ENCODE data around the gene PDPK1. TPM values are rescaled to one million over a fixed set of nuclear protein-coding genes. Genes with fewer than 3 reads are reported as not detected.

The PDPK1 gene
- total and polyA plus RNA-seq, 2 experiments from 2014 or later: 19.3 to 25.8 TPM

DNA sequence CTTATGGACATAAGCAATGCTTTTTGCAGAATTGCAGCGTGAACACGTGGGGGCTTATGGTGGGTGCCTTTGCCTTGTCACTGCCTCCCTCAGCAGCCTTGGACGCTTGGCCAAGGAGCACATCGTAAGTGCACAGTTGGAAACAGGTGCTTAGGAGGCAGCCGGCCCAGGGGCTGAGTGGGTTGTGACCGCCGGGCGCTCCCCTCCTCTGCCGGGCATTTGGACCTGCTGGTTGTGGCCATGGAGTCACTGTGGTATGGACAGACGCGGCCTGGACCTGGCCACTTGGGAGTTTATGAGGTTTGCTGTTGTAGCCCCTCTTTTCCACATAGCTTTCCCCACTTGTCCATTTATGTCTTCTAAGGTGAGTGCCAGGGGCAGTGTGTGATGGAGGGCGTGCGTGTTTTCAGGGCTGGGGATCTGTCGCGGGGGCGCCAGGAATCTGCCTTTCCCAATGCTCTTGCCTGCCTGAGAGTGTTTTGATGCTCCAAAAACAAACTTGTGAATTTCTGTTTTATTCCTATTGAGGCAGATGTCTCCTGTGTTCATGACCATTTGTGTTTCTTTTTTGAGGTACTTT lies 49.2 kb downstream of the PDPK1 start (continued):
- TF ChIP-seq, protein P1, sequence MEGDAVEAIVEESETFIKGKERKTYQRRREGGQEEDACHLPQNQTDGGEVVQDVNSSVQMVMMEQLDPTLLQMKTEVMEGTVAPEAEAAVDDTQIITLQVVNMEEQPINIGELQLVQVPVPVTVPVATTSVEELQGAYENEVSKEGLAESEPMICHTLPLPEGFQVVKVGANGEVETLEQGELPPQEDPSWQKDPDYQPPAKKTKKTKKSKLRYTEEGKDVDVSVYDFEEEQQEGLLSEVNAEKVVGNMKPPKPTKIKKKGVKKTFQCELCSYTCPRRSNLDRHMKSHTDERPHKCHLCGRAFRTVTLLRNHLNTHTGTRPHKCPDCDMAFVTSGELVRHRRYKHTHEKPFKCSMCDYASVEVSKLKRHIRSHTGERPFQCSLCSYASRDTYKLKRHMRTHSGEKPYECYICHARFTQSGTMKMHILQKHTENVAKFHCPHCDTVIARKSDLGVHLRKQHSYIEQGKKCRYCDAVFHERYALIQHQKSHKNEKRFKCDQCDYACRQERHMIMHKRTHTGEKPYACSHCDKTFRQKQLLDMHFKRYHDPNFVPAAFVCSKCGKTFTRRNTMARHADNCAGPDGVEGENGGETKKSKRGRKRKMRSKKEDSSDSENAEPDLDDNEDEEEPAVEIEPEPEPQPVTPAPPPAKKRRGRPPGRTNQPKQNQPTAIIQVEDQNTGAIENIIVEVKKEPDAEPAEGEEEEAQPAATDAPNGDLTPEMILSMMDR (conservative IDR thresholded peaks at IDR 0.05; ENCODE audit: low read depth in 2 of 2): no peak
- TF ChIP-seq EZH2phosphoT487 (IDR thresholded peaks at IDR 0.05; ENCODE audit: unreplicated experiment) (no peak), POLR2AphosphoS5 (IDR thresholded peaks at IDR 0.05; ENCODE audit: low read depth) (no peak), EZH2 (IDR thresholded peaks at IDR 0.05; ENCODE audit: low read depth, unreplicated experiment) (no peak)
- TF ChIP-seq, protein P2, sequence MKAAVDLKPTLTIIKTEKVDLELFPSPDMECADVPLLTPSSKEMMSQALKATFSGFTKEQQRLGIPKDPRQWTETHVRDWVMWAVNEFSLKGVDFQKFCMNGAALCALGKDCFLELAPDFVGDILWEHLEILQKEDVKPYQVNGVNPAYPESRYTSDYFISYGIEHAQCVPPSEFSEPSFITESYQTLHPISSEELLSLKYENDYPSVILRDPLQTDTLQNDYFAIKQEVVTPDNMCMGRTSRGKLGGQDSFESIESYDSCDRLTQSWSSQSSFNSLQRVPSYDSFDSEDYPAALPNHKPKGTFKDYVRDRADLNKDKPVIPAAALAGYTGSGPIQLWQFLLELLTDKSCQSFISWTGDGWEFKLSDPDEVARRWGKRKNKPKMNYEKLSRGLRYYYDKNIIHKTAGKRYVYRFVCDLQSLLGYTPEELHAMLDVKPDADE (IDR thresholded peaks at IDR 0.05): no peak

DNA sequence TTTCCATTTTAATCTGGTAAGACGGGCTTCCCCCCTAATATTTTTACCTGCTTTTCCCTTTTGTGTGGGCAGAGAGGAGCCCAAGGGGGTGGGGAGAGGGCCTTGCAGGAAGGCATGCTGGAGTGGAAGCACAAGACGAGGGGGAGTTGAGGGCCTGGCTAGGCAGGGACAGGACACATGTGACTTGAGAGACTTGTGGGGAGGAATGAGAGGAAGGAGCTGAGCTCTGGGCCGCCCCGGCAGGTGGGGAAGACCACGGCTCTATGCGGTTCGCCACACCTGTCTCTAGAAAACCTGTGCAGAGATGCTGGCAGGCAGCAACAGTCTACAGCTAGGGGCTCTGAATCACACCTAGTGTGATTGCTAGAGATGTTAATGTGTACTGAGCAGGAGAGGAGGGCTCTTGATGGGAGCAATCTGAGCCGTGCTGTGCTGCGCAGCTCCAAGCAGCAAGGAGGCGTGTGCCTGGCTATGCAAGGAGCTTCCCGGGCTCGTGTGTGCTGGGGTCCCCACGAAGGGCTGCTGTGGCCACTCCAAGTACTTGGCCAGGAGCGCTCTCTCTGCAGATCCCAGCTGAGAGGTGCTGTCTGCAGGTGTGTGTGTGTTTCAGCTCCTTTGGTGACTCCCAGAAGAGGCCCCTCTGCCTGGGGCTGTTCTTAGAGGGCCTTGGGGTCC lies 50.2 kb downstream of the PDPK1 start:
- TF ChIP-seq ZNF331 (CRISPR knock-in tag; IDR thresholded peaks at IDR 0.05; ENCODE audit: low read depth): no peak
- no peak for TF ChIP-seq NANOG (IDR thresholded peaks at IDR 0.05; ENCODE audit: borderline replicate concordance)
- TF ChIP-seq, protein P1 (conservative IDR thresholded peaks at IDR 0.05; ENCODE audit: low read depth in 2 of 2): no peak
- no peak for TF ChIP-seq JUNB (IDR thresholded peaks at IDR 0.05; ENCODE audit: unreplicated experiment)
- TF ChIP-seq, protein P3, sequence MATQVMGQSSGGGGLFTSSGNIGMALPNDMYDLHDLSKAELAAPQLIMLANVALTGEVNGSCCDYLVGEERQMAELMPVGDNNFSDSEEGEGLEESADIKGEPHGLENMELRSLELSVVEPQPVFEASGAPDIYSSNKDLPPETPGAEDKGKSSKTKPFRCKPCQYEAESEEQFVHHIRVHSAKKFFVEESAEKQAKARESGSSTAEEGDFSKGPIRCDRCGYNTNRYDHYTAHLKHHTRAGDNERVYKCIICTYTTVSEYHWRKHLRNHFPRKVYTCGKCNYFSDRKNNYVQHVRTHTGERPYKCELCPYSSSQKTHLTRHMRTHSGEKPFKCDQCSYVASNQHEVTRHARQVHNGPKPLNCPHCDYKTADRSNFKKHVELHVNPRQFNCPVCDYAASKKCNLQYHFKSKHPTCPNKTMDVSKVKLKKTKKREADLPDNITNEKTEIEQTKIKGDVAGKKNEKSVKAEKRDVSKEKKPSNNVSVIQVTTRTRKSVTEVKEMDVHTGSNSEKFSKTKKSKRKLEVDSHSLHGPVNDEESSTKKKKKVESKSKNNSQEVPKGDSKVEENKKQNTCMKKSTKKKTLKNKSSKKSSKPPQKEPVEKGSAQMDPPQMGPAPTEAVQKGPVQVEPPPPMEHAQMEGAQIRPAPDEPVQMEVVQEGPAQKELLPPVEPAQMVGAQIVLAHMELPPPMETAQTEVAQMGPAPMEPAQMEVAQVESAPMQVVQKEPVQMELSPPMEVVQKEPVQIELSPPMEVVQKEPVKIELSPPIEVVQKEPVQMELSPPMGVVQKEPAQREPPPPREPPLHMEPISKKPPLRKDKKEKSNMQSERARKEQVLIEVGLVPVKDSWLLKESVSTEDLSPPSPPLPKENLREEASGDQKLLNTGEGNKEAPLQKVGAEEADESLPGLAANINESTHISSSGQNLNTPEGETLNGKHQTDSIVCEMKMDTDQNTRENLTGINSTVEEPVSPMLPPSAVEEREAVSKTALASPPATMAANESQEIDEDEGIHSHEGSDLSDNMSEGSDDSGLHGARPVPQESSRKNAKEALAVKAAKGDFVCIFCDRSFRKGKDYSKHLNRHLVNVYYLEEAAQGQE (IDR thresholded peaks at IDR 0.05; ENCODE audit: unreplicated experiment): no peak
- no peak for TF ChIP-seq POLR2AphosphoS5 (IDR thresholded peaks at IDR 0.05; ENCODE audit: low read depth)
- TF ChIP-seq STAT1 (IDR thresholded peaks at IDR 0.05; ENCODE audit: unreplicated experiment): no peak
- TF ChIP-seq ZNF114 (CRISPR knock-in tag; IDR thresholded peaks at IDR 0.05): no peak
- Mint-ChIP-seq H3K4me1 (no peaks in the 10 kb centered on the region; the same call in 2 of the 3 replicates), H3K36me3 (ENCODE audit: low read depth) (peaks cover 15% of the 10 kb centered on the region), H3K27me3 (ENCODE audit: insufficient read depth, low read depth, poor library complexity) (peaks cover 3% of the 10 kb centered on the region), H3K4me3 (no peak overlapping the region), H3K27ac (no peak overlapping the region), H3K9me3 (no peaks in the 10 kb centered on the region)
- ATAC-seq (no peak), DNase-seq (ENCODE audit: low spot score) (no peak)
- Histone ChIP-seq H3K36me3 (ENCODE audit: insufficient read depth) (peaks cover 3% of the 10 kb centered on the region; the same call in 1 of the 2 replicates), H3K79me2 (replicated peaks; ENCODE audit: insufficient read depth) (no peaks in the 10 kb centered on the region), H3K27ac (ENCODE audit: low read depth) (no peak overlapping the region), H3K4me1 (ENCODE audit: insufficient read depth) (no peaks in the 10 kb centered on the region), H3K9me2 (ENCODE audit: insufficient read depth) (no peaks in the 10 kb centered on the region), H3F3A (replicated peaks; ENCODE audit: low read depth) (no peaks in the 10 kb centered on the region), H3K4me2 (no peak overlapping the region), H4K20me1 (replicated peaks; ENCODE audit: insufficient read depth) (0 out of 2 replicates have a peak, but pooled peaks cover 3% of the 10 kb centered on the region), H3K27me3 (ENCODE audit: insufficient read depth) (no peaks in the 10 kb centered on the region), H3K4me3 (no peak overlapping the region), H2AFZ (no peak overlapping the region)

Data from GM23338 (cell line).